HG03039 (cell line): Measurements from ENCODE around the gene SNN.

ENCODE experiments used
- ATAC-seq: cut with Tn5 transposase; IDR thresholded peaks from one replicate; pipeline ENCODE4 v1.9.1; 2021; ENCODE audit warnings: mild to moderate bottlenecking, moderate library complexity; ENCODE audit not compliant: unreplicated experiment

Gene SNN

GRCh38 chr16:11666103-11667055 is 1.9 kb upstream of the SNN start:
- ATAC-seq, result no peak

GRCh38 chr16:11667221-11667823 is 933 bp upstream of the SNN start:
- ATAC-seq, result no peak

- no peak for ATAC-seq
Measured at GRCh38 chr16:11668623-11669379, 546 bp downstream of the SNN start.

GRCh38 chr16:11669380-11670146 is 1.3 kb downstream of the SNN start:
- ATAC-seq, result no peak

- ATAC-seq, result no peak
Measured at GRCh38 chr16:11670171-11671131, 2.2 kb downstream of the SNN start.

- ATAC-seq, result no peak
Measured at GRCh38 chr16:11671271-11671670, 3.0 kb downstream of the SNN start.

- ATAC-seq, result no peak
Measured at GRCh38 chr16:11671676-11672075, 3.4 kb downstream of the SNN start.

- ATAC-seq, result no peak
Measured at GRCh38 chr16:11672206-11673090, 4.2 kb downstream of the SNN start.

GRCh38 chr16:11673091-11674000 is 5.1 kb downstream of the SNN start:
- ATAC-seq, result no peak

- no peak for ATAC-seq
Measured at GRCh38 chr16:11674001-11674817, 6.0 kb downstream of the SNN start.

- no peak for ATAC-seq
Measured at GRCh38 chr16:11674818-11675560, 6.7 kb downstream of the SNN start.

- no peak for ATAC-seq
Measured at GRCh38 chr16:11675561-11676511, 7.6 kb downstream of the SNN start.

GRCh38 chr16:11676799-11677198 is 8.5 kb downstream of the SNN start:
- no peak for ATAC-seq

- ATAC-seq, result no peak
Measured at GRCh38 chr16:11677451-11677951, 9.2 kb downstream of the SNN start.
